Measurements from ENCODE around the gene SRD5A1.

SRD5A1 gene

DNA sequence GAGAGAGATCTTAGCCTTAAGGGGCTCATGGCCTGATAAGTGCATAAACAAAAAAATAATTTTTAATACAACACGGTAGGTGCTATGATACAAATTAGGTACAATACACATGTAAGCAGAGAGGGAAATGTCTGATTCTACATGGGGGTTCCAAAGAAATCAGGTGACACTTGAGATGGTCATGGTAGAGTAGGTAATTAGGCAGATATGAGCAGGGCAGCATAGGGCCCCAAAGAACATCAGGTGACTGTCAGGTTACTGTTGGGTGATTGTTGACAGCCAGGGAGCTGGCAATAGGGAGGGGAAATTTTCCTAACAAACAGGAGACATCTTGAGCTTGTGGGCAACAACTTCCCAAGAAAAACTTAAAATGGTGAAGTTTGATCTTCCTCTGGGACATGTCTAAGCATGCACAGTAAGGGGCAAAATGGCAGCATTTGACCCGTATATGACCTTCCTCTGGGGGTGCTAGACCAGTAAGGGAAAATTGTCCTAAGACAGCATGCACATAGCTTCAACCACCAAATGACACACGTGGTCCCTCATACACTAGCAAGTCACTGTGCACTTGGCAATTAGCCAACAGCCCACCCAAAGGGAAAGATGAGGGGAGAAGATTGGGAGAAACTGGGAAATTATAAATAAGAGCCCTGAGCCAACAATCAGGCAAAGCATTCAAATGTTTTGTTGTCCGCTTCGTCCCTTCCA, 42.7 kb downstream of the SRD5A1 start:
- ChIA-PET POLR2A (no interaction called here), CTCF (no interaction called here)
- H3K4me3 ChIP-seq (ENCODE audit: low read depth, low read length), result no peak overlapping the region
- no peak for DNase-seq (ENCODE audit: low read depth, low spot score)
- TF ChIP-seq CTCF (IDR thresholded peaks at IDR 0.05; ENCODE audit: insufficient read depth, low read length, missing control alignments), result no peak

GRCh38 chr5:6676702-6677101, 43.5 kb downstream of the SRD5A1 start:
- ChIA-PET POLR2A (no interaction called here), CTCF (no interaction called here)
- no peak for TF ChIP-seq CTCF (IDR thresholded peaks at IDR 0.05; ENCODE audit: insufficient read depth, low read length, missing control alignments)
- no peak for DNase-seq (ENCODE audit: low read depth, low spot score)
- no peak overlapping the region for H3K4me3 ChIP-seq (ENCODE audit: low read depth, low read length)

DNA sequence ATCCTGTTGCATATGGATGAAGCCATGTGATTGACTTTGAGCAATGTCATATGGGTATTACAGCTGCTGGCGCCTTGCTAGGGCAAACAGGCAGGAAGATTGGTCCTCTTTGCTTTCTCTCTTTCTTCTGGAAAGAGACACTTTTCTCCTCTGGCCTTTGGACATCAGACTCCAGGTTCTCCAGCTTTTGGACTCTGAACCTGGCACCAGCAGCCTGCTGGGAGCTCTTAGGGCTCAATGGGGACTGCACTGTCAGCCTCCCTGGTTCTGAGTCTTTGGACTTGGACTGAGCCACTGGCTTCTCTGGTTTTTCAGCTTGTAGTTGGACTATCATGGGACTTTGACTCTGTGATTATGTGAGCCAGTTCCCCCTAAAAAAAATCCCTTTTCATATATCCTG, 45.1 kb downstream of the SRD5A1 start:
- TF ChIP-seq CTCF (IDR thresholded peaks at IDR 0.05; ENCODE audit: insufficient read depth, low read length, missing control alignments), result no peak
- no peak overlapping the region for H3K4me3 ChIP-seq (ENCODE audit: low read depth, low read length)
- CTCF ChIA-PET, result interaction anchor here (1.0 kb wide), 1 partner anchor 9 kb away, joined by 4 read pairs; no protein-coding TSS in a partner anchor
- DNase-seq (ENCODE audit: low read depth, low spot score), result no peak
- POLR2A ChIA-PET, result no interaction called here

GRCh38 chr5:6680922-6681321, 47.7 kb downstream of the SRD5A1 start:
- H3K4me3 ChIP-seq (ENCODE audit: low read depth, low read length), result no peak overlapping the region
- DNase-seq (ENCODE audit: low read depth, low spot score), result no peak
- CTCF ChIA-PET, result interaction anchor here (1.2 kb wide), 1 partner anchor 65 kb away, joined by 3 read pairs; no protein-coding TSS in a partner anchor
- no peak for TF ChIP-seq CTCF (IDR thresholded peaks at IDR 0.05; ENCODE audit: insufficient read depth, low read length, missing control alignments)
- POLR2A ChIA-PET, result interaction anchor here (0.6 kb wide), 1 partner anchor 32 kb away, joined by 3 read pairs; no protein-coding TSS in a partner anchor

- no peak for TF ChIP-seq CTCF (IDR thresholded peaks at IDR 0.05; ENCODE audit: insufficient read depth, low read length, missing control alignments)
- no peak for DNase-seq (ENCODE audit: low read depth, low spot score)
- ChIA-PET CTCF (no interaction called here), POLR2A (no interaction called here)
- no peak overlapping the region for H3K4me3 ChIP-seq (ENCODE audit: low read depth, low read length)
Observed at GRCh38 chr5:6681682-6682081, 48.4 kb downstream of the SRD5A1 start.

DNA sequence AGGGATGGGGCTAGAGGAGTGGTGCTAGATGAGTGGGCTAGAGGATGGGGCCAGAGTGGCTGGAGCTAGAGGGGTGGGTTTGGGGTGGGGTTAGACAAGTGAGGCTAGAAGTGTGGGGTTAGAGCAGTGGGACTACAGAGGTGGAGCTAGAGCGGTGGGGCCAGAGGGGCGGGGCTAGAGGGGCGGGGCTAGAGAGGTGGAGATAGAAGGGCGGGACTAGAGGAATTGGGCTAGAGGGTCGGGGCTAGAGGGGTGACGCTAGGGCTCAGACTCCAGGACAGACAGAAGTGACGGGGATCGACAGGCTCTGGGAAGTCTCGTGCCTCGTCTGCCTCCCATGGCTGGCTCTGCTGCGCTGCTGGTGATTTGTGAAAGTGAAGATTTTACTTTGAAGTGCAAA, 49.0 kb downstream of the SRD5A1 start:
- no peak for TF ChIP-seq CTCF (IDR thresholded peaks at IDR 0.05; ENCODE audit: insufficient read depth, low read length, missing control alignments)
- no peak for DNase-seq (ENCODE audit: low read depth, low spot score)
- ChIA-PET POLR2A (no interaction called here), CTCF (no interaction called here)
- H3K4me3 ChIP-seq (ENCODE audit: low read depth, low read length), result no peak overlapping the region
